RWPE2 (cell line): ENCODE data around the gene NLRC3.

Source experiments
- ATAC-seq: fragments of 200-7000 bp; cut with Tn5 transposase; 3 replicates; pipeline ENCODE4 v1.9.1; 2021; ENCODE audit warnings: low read depth
- DNase-seq: peaks from one replicate; pipeline ENCODE4 v3.0.0-alpha.2; 2020; ENCODE audit warnings: low spot score
- H3K27ac ChIP-seq: fragments of 450-650 bp; 2 replicates; pipeline ENCODE4 v1.5.1; 2017; ENCODE audit warnings: mild to moderate bottlenecking; ENCODE audit not compliant: poor library complexity, severe bottlenecking
- H3K27me3 ChIP-seq: fragments of 250-450 bp; sonication (Bioruptor Pico); 2 replicates; pipeline ENCODE4 v1.5.1; 2021; ENCODE audit warnings: mild to moderate bottlenecking, moderate library complexity; ENCODE audit not compliant: insufficient read depth, poor library complexity, severe bottlenecking
- H3K36me3 ChIP-seq: fragments of 250-450 bp; sonication (Bioruptor Pico); 2 replicates; pipeline ENCODE4 v1.5.1; 2020; ENCODE audit warnings: low read depth, mild to moderate bottlenecking, moderate library complexity
- H3K4me1 ChIP-seq: fragments of 250-450 bp; sonication (Bioruptor Pico); 2 replicates; pipeline ENCODE4 v1.5.1; 2021; ENCODE audit warnings: mild to moderate bottlenecking, moderate library complexity; ENCODE audit not compliant: insufficient read depth, poor library complexity, severe bottlenecking
- H3K4me3 ChIP-seq: fragments of 250-450 bp; sonication (Bioruptor Pico); 2 replicates; pipeline ENCODE4 v1.5.1; 2021; ENCODE audit warnings: mild to moderate bottlenecking, moderate library complexity; ENCODE audit not compliant: severe bottlenecking
- H3K9me3 ChIP-seq: fragments of 250-450 bp; sonication (Bioruptor Pico); 2 replicates; pipeline ENCODE4 v1.5.1; 2021; ENCODE audit warnings: mild to moderate bottlenecking, moderate library complexity; ENCODE audit not compliant: severe bottlenecking
- CTCF ChIP-seq: fragments of 450-650 bp; IDR thresholded peaks from one replicate; pipeline ENCODE4 v1.5.1; 2017; ENCODE audit warnings: mild to moderate bottlenecking, moderate library complexity; ENCODE audit not compliant: poor library complexity, severe bottlenecking

NLRC3 gene

GRCh38 chr16:3577302-3577752 is at the start of gene NLRC3:
NLRC3 (minus strand) TSS chr16:3577403; CDS start chr16:3565036, 12,367 bp downstream.
- no peaks in the 10 kb centered on the region for H3K27me3 ChIP-seq
- no peaks in the 10 kb centered on the region for H3K36me3 ChIP-seq
- H3K9me3 ChIP-seq = no peaks in the 10 kb centered on the region
- no peaks in the 10 kb centered on the region for H3K4me1 ChIP-seq
- no peak; the same call in 2 of the 3 replicates for ATAC-seq
- no peak within 1 kb of the TSS for H3K27ac ChIP-seq
- no peak for TF ChIP-seq CTCF
- peak; percentile 57 for DNase-seq
- no peak within 1 kb of the TSS for H3K4me3 ChIP-seq

- H3K9me3 ChIP-seq = no peaks in the 10 kb centered on the region
- ATAC-seq (no peak), DNase-seq (no peak)
- no peaks in the 10 kb centered on the region for H3K27me3 ChIP-seq
- no peaks in the 10 kb centered on the region for H3K36me3 ChIP-seq
- no peak overlapping the region for H3K27ac ChIP-seq
- no peaks in the 10 kb centered on the region for H3K4me1 ChIP-seq
- TF ChIP-seq CTCF = peak; percentile 13
- no peak overlapping the region for H3K4me3 ChIP-seq
Measured at GRCh38 chr16:3625911-3626732, 48.9 kb upstream of the NLRC3 start.

GRCh38 chr16:3625331-3625730 is 48.1 kb upstream of the NLRC3 start:
- H3K9me3 ChIP-seq = no peaks in the 10 kb centered on the region
- no peak for DNase-seq
- H3K4me3 ChIP-seq = no peak overlapping the region
- ATAC-seq = no peak
- no peaks in the 10 kb centered on the region for H3K4me1 ChIP-seq
- no peak for TF ChIP-seq CTCF
- no peak overlapping the region for H3K27ac ChIP-seq
- no peaks in the 10 kb centered on the region for H3K36me3 ChIP-seq
- no peaks in the 10 kb centered on the region for H3K27me3 ChIP-seq

- no peaks in the 10 kb centered on the region for H3K9me3 ChIP-seq
- no peaks in the 10 kb centered on the region; the same call in 1 of the 2 replicates for H3K36me3 ChIP-seq
- H3K27ac ChIP-seq = no peak overlapping the region
- ATAC-seq (no peak), DNase-seq (no peak)
- H3K4me3 ChIP-seq = no peak overlapping the region
- peaks cover 4% of the 10 kb centered on the region for H3K4me1 ChIP-seq
- no peak for TF ChIP-seq CTCF
- H3K27me3 ChIP-seq = no peaks in the 10 kb centered on the region
Measured at GRCh38 chr16:3623642-3624041, 46.4 kb upstream of the NLRC3 start.

GRCh38 chr16:3618769-3619141 is 41.6 kb upstream of the NLRC3 start:
- Histone ChIP-seq H3K4me3 (no peak overlapping the region), H3K27ac (peak overlapping the region; percentile 28), H3K4me1 (peaks cover 15% of the 10 kb centered on the region), H3K36me3 (peaks cover 12% of the 10 kb centered on the region), H3K9me3 (no peaks in the 10 kb centered on the region), H3K27me3 (no peaks in the 10 kb centered on the region)
- DNase-seq (no peak), ATAC-seq (peak; percentile 79)
- TF ChIP-seq CTCF = no peak
